GM13976 (cell line): ENCODE measurements around the gene KIAA0232.
"Not testable (repeated sequence)": the region's sequence is repeated elsewhere in the genome, so short reads cannot be mapped to it uniquely, and the experiment has no call there.

Source experiments
- DNase-seq: peaks from one replicate; pipeline ENCODE4 v3.0.0; 2012; ENCODE audit warnings: low spot score
- in situ Hi-C: fragments of 300-500 bp; cut with MboI; formaldehyde crosslinking; loops from one replicate; pipeline ENCODE4 v1.12.0; 2022; ENCODE audit warnings: low sequenced_read_pairs, mixed read lengths, inconsistent platforms; ENCODE audit not compliant: unreplicated experiment
- TF ChIP-seq, protein P1 (sequence below): IDR thresholded peaks from 2 replicates; pipeline ENCODE4 v1.5.1; 2012; ENCODE audit warnings: borderline replicate concordance, mild to moderate bottlenecking; ENCODE audit not compliant: insufficient read depth; ENCODE audit errors: extremely low read depth, missing control alignments, control extremely low read depth

Gene KIAA0232

DNA sequence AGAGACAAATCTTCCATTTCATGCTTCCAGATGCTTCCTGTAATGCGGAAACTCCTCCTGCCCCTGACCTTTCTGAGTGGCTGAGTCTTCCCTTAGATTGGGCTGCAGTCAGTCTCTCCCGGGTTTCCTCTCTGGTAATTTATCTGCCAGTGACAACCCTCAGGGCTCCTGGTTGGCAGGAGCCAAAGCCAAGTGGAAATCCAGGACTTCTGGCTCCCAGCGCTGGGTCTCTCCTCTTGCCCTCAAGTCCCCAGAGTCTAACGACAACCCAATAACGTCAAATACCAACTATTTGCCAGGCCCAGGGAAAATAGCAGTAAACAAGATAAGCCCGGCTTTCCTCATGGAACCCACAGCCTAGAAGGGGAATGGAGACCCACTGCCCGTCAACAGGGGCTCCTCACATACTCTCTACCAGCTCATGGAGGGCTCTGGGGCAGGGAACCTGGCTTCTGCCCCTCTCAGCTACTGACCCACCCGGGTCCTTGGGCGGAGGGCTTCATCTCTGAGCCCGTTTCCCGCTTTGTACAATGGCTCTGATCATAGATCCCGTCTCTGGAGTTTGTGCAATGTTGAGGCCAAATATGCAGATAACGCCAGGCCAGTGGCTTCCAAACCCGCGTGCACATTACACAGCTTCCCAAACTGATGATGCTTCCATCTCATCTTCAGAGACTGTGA is 126.0 kb downstream of the KIAA0232 start:
- peak; percentile 25 for DNase-seq
- in situ Hi-C loops: loop anchor here (10.0 kb wide), 1 partner anchor 76 kb away; no protein-coding TSS in a partner anchor
- TF ChIP-seq, protein P1, sequence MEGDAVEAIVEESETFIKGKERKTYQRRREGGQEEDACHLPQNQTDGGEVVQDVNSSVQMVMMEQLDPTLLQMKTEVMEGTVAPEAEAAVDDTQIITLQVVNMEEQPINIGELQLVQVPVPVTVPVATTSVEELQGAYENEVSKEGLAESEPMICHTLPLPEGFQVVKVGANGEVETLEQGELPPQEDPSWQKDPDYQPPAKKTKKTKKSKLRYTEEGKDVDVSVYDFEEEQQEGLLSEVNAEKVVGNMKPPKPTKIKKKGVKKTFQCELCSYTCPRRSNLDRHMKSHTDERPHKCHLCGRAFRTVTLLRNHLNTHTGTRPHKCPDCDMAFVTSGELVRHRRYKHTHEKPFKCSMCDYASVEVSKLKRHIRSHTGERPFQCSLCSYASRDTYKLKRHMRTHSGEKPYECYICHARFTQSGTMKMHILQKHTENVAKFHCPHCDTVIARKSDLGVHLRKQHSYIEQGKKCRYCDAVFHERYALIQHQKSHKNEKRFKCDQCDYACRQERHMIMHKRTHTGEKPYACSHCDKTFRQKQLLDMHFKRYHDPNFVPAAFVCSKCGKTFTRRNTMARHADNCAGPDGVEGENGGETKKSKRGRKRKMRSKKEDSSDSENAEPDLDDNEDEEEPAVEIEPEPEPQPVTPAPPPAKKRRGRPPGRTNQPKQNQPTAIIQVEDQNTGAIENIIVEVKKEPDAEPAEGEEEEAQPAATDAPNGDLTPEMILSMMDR: no peak

DNA sequence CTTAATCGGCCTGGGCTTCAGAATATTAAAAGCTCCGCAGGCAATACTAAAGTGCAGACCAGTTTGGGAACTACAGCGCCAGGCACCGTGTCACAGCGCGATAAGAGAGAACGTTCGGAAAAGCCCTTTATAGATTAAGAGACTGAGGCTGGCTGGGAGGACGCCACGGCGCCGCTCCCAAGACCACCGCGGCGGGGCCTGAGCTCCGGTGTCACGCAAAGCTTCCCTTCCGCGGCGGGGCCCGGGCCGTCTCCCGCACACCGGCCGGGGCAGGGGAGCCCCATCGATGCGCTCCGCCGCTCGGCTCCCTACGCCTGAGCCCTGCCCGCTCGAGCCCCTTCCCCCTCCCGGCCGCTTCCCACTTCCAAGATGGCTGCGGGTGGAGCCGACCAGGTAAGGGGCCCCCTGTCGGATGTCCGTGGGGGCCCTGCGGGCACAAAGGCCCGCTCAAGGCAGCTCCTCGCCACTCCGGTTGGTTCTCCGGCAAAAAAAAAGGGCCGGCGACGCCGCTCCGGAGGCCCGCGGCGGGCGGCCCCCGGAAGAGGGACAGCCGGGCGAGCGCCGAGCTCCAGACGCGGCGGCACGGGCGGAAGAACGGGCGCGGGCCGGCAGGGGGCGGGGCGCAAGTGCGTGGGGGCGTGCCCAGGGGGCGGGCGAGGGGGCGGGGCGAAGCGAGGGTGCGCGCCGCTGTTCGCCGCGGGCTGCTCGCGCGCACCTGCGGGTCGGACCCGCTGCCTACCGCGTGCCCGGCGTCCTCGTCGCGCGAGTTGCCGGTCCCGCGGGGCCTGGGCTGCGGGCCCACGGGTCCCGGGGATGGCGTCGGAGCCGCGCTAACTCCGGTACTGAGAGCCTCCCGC is 126.8 kb downstream of the KIAA0232 start, which contains the start of gene TBC1D14:
Gene TBC1D14 (plus strand): TSS at position 714 of the 857 bp plus-strand sequence. CDS start 13,564 bp downstream, outside the sequence.
- in situ Hi-C loops: loop anchor here (10.0 kb wide), 1 partner anchor 75 kb away; no protein-coding TSS in a partner anchor
- DNase-seq: peak; percentile 97

DNA sequence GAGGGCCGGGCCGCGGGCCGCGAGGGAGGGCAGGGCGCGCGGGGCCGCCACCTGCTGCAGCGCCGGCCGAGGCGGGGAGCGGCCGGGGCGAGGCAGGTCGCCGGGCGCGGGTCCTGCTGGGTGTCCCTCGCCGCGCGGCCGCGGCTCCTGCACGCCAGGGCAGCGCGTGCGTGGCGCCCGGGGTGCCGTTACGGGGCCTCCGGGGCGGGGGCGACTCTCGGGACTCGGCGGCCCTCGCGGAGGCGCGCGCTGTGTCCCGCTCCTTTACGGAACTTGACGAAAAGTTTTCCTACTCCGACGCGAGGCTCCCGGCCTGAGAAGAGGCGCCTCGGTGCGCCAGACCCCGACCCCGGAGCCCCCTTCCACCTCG is 127.4 kb downstream of the KIAA0232 start:
- in situ Hi-C loops: loop anchor here (10.0 kb wide), 1 partner anchor 75 kb away; no protein-coding TSS in a partner anchor
- DNase-seq: no peak
- TF ChIP-seq, protein P1: no peak

More for the DNA sequence above, 126.8 kb downstream of the KIAA0232 start, which contains the start of gene TBC1D14:
- TF ChIP-seq, protein P1: no peak

DNA sequence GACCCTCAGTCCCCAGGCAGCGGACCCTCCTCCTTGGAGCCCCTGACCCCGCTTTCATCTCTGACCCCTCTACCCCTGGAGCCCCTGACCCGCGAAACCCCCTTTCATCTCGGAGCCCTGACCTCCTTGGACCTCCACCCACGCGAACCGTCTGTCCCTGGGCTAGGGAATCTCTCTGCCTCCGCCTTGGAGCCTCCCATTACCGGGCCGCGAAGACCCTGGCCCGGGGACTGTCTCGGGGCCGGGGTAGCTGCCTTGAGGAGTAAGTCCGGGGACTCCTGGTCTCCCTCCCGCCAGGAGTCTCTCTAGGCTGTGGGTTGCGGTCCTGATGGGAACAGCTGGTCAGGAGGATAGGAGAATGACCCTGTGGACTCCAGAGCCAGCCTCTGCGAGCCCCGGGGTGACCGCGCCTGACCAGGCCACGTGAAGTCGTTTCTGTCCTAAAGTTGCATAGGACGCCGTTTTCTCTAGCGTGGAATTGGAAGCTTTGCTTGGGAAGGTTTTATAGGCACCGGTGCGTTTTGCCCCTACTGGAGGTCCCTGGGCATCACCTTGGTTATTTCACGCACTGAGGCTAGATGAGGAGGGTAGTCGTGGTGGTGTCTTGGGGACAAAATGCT is 127.9 kb downstream of the KIAA0232 start:
- TF ChIP-seq, protein P1: no peak
- in situ Hi-C loops: no loop called here
- no peak for DNase-seq

DNA sequence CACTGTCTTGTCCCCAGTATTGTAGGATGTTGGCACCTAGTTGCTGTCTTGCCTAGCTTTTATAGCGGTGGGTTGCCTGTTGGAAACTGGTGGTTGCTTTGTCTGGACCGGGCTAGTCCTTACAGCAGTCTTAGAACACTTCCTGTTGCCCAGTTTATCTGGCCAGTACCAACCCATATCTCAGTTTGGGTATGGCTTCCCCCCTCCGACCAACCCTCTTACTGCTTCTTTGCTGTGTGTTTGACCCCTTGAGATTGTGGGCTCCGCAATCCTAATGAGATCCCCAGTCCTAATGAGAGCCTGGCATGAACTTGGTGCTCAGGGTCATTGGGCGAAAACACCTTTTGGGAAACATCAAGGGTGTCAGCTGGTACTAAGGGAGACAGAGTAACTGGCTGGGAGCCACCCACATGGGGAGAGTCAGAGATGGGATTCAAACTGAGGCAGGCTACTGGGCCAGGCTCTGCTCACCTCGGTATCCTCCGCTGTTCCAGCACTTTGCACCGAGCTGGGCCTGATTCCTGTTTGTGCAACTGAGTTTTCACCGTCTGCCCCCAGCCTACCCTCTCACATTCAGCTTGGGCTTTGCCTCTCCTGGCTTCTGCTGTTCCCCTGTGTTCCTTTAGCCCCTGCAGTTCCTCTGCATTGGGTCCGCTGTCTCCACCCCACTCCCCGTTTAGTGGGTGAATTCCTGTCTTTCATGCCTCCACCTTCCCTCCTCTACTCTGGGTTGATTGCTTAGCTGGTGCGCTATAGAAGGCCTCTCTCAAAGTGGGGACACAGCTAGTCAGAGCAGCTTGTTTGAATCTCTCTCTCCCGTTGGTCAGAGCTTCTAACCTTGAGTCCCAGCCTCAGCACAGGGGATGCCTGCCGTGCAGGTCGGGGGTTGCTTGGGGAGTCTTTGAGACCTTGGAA is 128.7 kb downstream of the KIAA0232 start:
- in situ Hi-C loops: no loop called here
- TF ChIP-seq, protein P1: no peak
- no peak for DNase-seq

DNA sequence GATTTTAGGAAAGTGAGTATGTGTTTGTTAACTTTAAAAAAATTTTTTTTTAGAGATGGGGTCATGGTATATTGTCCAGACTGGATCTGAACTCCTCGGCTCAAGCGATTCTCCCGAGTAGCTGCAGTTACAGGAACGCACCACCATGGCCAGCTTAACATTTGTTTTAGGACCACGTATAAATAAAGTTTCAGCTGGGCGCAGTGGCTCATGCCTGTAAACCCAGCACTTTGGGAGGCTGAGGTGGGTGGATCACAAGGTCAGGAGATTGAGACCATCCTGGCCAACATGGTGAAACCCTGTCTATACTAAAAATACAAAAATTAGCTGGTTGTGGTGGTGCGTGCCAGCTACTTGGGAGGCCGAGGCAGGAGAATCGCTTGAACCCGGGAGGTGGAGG is 129.4 kb downstream of the KIAA0232 start:
- in situ Hi-C loops, DNase-seq: not testable (repeated sequence)
